ENCODE data around the gene MICAL3.

The MICAL3 gene

DNA sequence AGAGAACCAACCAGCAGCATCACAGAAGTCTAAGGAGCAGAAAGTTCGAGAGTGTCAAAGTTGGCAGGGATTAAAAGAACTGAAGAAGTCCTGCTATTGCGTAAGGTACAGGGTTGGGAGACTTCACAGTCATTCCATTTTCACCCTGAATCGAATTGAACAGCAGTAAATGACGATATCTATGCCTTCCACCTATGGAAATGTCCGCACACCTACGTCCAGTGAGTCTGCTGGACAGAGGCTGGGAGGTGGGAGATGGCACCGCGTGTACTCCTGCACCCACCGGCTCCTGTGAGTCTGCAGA lies 116.7 kb downstream of the MICAL3 start:
- DNase-seq, result no peak

DNA sequence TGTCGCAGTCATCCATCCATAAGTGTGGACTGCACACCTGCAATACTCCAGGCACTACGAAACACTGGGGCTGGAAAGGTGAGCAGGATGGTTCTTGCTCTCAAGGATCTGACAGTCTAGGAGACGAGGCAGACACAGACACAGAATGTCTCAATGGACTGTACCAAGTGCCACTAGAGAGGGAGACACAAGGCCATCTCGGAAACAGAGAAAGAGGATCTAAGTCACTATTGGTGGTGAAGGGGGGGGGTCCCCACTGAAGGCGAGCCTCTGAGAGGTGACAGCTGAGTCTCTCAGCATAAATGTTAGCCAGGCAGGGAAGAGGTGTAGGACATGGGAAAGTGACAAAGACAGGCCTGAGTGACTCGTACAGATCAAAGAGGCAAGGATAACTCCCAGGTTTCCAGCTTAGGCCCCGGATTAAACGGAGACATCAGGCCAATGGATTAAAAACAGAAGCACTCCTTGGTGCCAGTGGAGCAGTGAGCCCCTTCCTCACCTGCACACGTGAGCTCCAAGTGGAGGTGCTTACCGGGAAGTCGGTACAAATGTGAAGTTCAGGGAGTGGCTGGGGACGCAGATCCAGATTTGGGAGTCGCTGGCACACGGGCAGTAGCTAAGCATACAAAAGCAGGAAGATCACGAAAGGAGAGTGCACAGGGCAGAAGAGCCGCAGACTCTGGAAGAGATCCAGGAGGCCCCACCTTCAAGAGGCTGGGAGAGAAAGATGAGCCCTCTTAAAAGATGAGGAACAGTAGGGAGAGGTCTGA lies 117.2 kb downstream of the MICAL3 start:
- no peak for DNase-seq

DNA sequence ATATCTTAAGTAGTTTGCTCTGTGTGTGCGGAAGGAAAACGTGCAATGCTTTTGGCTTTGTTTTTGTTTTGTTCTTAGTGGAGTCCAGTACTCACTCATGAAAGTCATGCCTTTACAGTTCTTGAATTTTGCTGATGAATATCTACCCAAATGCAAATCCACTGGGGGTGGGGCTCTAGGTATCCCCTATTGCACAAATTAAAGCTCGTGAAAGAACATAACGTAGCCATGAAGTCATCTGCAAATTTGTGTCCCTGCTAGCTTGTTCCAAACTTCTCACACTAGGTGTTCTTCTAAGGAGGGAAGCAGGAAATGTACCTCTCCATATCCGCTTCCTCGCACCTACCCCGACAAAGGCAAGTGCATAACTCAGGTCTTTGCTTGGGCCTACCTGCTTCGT lies 118.9 kb downstream of the MICAL3 start:
- no peak for DNase-seq

DNA sequence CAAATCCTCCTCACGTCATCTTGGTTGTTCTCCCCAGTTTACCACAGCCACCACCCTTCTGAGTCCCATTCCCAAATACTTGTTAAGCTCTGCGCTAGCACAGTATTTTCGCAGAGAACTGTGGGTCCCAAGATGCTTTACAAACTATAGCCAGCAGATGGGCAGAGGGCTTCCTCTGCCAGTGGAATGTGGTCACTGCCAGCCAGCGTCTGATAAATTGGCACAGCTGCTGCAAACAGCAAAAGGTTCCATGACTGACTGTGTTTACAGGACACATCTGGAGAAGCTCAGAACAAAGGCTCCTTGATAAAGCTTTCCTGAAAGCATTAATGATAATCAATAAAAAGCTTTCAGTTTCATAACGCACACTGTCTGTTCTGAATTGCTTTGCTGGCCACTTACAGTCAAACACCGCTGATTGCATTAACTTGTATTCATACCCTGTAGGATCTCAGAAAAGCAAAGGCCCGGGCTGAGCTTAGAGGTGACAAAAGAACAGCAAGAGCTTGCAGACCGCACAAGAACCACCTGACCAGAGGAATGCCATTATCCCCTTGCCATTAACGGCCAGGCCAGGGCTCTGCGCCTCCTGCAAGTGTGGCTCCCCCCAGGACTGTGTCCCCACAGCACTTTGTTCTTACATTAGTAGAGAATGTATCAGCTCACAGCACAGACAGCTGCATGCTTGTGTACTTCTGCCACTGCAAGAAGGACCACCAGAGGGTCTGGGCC lies 120.6 kb downstream of the MICAL3 start:
- no peak for DNase-seq

DNA sequence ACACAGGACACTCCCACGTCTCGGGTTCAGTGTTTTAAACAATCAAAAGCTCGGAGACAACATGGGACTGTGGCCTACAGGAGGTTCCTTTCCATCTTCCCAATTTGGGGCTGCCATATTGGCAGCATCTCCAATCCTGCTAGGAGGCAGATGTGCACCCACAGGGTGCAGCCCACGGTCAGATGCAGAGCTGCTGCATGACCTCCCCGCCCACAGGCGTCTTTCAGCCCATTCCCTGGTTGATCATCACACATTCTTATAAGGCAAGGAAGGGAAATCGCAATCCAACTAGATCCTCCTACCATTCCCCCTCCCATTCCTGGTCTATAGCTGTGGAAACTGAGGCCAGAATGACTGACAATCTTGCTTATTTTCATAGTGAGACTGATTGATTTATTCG lies 121.4 kb downstream of the MICAL3 start:
- DNase-seq, result no peak

DNA sequence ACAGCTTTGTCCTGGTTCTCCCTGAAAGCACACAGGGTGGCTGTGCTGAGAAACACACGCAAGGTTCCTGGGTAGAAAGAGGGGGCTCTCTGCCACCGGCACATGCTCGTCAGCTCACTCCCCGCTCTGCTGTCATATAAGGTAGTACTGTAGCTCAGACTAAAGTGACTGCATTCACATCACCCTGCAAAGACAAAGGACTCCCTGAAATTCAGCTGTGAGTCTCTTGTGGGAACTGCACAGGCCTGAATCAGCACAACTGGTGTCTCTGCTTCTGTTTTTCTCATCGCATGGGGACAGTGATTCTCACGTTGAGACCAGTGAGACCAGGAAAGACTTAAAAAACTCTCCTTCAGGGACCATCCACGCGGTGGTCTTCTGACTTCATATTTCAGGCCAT lies 126.0 kb downstream of the MICAL3 start:
- no peak for DNase-seq

DNA sequence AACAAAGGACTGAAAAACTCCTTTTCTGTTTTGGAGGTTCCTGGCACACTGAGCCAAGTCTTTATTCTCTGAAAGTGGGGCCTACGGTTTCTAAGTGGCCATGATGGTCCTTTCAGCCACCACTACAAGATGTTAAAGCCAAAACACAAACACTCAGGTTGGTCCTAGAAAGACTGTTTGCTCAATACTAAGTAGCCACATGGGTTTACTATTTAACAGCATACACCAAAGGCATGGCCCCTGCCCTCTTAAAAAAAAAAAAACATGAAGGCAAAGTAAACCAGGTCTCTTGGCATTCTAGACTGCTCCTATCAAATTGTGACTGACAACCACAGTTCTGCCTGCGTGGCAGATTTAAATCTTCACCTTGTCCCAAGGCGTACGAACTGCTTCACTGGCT lies 126.5 kb downstream of the MICAL3 start:
- no peak for DNase-seq

DNA sequence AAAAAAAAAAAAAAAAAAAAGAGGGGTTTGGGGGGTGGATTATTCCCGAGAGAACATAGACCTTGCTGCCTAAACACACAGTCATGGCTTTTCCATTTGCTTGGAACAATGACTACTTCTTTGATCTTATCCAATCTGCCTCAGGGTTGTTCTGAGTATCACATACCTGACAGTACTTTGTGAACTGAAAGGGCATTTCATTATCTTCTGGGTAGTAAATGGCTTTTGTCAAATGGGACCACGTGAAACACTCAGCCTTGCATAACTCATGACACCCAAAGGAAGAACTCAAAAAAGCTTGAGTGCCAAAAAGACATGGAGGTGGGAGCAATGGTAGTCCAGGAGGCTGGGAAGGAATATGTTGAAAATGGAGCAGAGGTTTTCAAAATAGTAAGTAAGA lies 126.9 kb downstream of the MICAL3 start:
- no peak for DNase-seq

DNA sequence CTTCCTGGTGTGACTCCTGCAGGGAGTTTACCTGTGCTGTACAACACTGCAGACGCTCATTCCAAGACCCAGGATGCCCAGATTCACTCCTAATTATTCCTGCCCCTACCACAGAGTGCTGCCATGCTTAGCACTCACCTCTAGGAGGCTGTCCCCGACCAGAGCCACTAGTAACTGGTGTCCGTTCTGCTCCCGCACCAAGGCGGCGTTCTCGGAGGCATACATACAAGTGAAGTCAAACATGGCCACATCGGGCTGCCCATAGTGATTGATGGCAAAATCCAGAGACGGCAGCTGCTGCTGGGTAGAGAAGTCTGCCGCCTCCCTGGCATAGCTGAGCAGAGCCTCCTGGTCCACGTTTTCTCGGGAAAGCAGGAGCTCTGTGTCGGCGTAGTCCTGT lies 127.8 kb downstream of the MICAL3 start:
- DNase-seq, result no peak

DNA sequence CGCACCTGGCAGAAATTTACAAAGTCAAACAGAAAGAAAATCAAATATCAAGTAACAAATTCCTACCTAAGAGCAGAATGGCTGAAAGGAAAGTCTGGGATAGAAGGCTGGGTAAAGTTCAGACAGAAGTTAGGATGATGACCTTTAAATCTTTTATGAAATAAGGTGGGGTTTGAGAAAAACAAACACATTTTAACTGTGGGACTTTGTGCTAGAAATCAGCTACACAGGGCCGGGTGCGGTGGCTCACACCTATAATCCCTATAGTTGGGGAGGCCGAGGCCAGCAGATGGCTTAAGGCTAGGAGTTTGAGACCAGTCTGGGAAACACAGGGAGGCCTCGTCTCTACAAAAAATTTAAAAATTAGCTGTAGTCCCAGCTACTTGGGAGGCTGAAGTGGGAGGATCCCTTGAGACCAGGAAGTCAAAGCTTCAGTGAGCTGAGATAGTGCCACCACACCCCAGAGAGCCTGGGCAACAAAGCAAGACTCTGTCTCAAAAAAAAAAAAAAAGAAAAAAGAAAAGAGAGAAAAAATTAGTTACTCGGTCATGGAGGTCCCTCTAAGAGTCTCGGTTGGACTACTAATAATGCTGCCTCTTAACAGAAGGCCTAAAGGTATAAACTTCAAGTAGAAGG lies 130.3 kb downstream of the MICAL3 start:
- DNase-seq, result no peak

DNA sequence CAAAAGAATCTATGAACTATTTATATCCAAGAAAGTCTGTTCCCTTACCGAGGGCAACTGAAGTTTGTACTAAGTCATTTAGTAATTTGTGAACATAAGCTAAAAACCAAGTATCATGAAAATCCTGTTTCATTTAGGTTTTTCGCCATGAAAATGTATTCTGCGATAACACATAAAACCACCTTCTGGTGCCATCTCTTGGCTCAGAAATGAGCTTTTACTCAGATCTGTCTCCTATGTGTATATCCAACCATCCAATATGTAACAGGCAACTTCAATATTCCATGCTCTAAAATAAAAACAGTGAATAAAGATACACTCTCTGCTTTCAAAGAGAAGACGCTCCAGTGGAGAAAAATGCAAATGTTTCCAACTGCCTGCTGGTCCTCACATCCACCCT lies 132.0 kb downstream of the MICAL3 start:
- DNase-seq, result no peak

DNA sequence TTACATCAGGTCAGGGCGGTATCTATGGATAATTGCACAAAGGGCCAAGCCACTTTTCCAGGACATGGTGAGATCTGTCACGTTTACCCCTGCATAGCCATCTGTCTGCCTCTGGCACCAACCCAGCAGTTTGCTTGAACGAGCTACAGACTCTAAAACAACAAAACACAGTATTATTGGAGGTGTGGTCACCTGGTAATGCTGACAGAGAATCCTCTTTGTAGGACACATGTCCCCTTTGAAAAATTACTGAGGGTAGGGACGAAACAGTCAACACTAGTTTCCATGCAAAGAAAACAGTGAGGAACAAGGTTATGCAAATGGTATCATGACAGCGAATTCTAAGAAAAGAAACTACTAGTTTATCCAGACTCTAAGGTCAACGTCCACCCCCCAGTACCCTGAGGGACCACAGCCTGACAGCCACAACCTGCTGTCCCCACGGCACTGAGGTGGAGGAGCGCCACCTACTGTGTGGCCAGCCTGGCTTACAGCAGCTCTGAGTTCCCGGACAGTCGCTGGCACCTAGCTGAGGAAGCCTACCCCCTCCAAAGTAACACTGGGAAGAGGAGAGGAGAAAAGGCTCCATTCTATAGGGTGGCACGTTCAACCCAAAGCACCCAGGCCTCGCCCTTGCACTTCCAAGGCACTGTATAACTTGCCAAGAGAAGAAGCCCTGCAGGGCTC lies 132.7 kb downstream of the MICAL3 start:
- peak; percentile 12 for DNase-seq

DNA sequence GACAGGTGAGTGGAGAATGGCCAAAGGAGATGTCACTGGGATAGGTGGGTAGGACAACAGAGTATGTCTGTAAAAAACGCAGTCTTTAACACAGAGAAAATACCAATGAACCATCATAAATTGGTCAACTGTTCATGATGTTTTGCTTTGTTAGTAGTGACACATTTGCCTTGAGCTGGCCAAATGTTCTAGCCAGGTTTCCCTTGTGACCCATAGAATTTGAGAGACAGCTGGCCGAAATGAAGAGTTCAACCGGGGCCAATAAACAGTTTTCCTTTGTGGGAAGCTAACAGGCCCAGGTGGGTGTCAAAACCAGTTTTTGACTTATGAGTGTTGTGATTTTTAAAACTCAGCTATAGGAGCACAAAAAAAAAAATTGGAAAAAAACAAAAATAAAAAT lies 133.5 kb downstream of the MICAL3 start:
- DNase-seq, result no peak

DNA sequence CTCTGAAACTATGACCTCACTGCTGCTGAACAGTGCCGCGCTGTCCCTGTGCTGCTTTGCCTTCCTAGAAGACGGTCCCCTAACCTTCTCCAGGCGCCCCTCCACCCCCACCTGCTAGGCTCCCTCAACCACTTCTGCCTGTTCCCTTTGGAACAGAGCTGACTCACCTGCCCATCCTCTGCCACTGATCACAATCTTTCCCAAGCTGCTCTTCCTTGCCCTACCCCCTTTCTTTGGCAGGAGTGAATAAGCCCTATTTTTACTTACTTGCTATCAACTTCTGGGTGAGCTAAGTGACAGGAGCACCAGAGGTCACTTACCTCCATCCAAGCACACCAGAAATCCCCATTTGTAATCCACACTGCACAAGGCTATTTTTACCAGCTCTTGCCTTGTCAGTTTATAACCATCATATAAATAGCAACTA lies 134.1 kb downstream of the MICAL3 start:
- no peak for DNase-seq

DNA sequence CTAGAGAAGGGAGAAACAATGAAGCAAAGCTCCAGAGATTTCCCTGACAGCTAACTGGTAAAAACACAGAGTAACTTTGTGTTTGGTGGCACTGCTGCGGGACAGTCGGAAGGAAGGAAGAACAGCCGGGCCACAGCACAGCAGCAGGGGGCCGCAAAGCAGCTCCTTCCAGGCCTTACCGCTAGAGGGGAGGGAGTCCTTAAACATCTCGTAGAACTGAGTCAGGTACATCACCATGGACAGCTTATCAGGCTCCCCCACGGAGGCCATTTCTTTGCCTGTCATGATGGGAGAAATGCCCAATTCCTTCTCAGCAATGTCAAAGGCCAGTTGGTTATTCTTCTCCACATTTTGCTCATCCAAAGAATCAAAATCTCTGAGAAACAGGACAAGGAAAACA lies 135.5 kb downstream of the MICAL3 start:
- DNase-seq, result no peak

DNA sequence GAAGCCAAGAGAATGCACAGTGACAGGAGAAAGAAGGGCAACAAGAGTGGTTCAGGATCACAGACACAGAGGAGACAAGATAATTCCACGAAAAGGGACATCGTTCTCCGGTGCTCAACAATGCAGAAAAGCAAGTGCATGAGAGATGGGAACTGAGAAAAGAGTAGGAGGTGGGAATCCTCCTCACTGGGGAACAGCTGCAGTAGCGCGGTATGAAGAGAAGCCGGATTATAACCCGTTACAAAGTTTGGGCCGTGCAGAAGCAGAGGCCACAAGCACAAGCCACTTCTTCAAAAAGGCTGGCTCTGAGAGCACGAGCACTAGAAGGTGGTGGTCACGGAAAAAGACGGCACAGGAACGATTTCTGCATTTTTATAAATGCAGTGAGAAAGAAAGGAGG lies 135.9 kb downstream of the MICAL3 start:
- no peak for DNase-seq

DNA sequence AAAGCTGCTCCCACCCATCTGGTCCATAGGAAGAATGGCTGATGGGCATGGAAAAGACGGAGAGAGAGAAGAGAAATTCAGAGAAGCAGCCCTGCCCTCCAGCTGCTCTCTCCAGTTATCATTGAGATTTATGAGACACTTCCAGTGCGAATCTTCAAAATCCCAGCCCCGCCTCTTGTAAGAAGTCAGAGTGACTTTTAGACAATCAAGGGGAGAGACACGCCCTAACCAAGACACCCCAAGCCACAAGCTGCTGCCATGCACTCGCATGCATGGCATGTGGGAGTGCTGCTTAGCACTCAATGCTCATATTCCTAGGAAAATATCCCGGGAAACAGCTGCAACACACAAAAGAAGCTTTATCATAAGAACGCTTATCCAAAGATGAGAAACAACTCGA lies 139.5 kb downstream of the MICAL3 start:
- DNase-seq, result no peak

DNA sequence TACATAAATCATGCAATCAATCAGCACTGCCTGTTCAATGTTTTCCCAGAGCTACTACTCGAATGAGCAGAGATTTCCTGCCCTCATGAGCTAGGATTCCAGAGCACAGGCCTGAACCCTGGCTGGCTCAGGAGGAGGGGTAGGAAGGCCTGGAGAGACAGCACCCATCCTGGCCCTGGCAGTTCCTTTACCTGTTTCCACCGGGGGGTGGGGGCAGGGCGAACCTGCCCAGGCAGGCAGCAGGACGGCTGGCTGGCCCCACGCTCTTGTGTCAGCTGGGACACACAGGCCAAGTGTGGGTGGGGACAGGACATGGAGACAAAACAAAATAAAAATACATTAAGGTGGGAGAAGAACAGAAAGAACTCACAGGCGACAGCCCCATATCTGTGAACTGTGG lies 140.3 kb downstream of the MICAL3 start:
- no peak for DNase-seq

DNA sequence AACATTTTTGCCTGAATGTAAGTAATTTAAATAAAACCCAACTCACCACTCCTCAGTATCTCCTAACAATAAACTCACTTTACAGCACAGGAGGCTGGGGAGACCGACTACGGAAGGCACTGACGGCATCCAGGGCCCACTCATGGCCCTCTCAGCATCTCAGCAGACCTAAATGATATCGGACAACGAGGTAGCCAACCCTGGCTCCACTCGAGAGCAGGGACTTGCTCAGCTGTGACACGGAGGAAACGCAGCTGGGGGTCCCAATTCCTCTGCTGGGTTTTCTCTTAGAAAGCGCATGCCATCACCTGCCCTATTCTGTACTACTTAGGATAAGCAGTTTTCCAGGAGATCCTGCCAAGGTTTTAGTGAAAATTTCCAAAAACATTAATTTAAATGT lies 141.0 kb downstream of the MICAL3 start:
- no peak for DNase-seq

DNA sequence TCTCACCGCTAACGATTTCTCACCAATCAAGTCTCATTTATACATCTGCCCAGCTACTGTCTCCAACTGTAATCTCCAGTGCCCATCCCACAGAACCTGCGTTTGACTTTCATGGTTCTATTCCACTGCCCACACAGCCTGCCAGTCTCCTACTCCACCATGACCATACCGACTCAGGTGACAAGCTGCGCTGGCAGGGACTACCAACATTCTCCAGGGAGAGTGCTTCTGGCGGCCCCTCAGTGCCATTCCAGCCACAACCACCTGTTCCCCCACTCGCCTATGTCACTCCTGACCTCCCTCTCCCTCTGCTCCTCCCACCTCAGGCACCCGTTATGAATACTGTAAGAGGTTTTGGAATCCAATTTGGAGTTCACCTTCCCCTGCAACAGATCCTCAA lies 141.6 kb downstream of the MICAL3 start:
- no peak for DNase-seq

DNA sequence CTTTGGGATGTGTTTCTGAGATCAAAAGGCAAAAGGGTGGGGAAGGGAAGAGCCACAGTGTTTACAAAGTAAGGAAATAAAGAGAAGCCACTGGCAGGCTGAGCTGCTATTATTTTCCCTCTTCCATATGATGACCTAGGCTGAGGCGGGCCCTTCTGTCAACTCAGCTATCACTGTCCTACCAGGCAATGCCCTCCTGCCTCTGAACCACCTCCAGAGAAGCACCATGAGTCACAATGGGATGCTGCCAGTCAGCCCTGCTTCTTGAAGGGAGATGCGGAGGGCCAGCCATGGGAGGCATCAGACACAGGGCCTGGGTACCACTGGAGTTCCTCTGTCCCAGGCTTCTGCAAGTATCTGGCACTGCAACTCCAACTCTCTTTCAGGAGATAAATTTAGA lies 142.2 kb downstream of the MICAL3 start:
- no peak for DNase-seq

DNA sequence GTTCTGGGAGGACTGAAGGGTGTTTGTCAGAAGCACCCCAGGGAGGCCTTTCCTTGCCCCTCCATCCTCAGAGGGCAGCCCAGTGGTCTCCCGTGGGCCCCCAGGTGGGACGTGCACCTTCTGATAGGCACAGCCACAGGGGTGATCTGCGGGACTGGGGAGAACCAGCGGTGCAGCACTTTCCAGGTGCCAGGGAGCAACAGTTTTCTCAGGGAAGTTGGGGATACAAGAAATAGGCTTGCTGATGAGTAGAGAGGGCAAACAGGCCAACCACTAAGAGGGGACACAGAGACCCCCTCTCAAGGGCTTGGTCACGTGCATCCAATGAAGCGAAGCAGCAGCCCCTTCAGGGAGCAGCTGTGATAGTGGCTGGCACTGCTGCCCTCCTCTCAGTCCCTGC lies 143.0 kb downstream of the MICAL3 start:
- DNase-seq, result no peak

DNA sequence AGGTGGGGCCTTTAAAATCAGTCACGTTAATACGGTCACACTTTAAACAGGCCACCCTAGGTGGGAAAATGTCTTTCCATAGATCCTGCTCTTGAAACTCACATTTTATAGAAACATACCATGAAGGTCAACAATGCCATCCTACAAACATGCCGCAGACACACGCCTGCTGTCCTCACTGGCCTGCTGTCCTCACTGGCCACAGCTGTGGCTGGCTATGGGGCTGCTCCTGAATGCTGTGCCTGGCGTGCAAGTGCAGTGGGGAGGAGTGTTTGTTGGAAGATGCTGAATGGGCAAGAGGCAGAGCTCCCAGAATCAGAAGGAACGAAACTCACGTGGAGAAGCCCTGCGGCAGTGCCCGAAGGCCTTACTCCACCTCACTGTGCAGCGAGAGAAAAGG lies 143.9 kb downstream of the MICAL3 start:
- no peak for DNase-seq

DNA sequence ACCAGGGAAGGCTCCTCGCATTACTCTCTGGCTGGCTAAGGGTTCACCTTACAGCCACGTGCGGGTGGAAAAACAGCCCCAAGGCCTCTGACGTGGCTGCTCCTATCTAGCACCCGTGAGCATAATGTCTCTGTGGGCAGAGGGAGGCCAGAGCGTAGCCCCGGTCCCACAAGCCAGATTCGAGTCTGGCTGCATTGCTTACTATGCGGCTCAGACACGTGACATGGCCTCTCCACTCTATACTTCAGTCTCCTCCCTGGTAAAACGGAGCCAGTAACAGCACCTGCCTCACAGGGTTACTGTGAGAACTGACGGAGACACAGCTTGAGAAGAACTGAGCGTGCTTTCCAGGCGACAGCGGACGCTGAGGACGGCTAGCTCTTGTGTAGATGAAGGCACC lies 144.3 kb downstream of the MICAL3 start:
- DNase-seq, result no peak
